SKM-1 (cell line): ENCODE results near the gene CLEC4M.
"Not testable (repeated sequence)": the region's sequence is repeated elsewhere in the genome, so short reads cannot be mapped to it uniquely, and the experiment has no call there.

ENCODE experiments used
- DNase-seq: peaks from one replicate; lab custom pipeline; 2025; ENCODE audit not compliant: unreplicated experiment; lab: John Stamatoyannopoulos, UW

CLEC4M gene

DNA sequence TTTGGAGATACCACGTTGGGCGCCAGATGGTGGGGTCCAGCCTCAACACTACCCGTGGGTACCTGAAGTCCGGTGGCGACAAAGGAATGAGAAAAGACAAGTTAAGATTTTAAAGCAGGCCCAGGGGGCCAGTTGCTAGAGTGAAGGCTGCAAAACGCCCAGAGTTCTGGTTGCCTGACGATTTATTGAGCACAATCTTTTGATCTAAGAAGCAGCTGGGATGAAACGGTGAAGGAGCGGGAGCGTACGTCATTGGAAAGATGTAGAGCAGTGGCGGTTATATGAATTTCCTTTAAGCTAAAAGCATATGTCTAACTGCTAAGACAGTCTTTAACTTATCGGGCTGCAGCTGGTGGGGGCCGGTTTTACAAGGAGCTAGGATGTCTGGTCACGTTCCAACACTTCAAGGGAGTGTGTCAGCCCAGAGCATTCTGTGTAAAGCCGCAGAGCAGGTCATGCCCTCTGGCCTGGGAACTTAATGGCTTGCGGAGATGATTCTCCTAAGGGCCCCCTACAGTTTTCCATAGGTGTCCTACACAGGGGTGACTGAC is 38.1 kb downstream of the CLEC4M start:
- no peak for DNase-seq

DNA sequence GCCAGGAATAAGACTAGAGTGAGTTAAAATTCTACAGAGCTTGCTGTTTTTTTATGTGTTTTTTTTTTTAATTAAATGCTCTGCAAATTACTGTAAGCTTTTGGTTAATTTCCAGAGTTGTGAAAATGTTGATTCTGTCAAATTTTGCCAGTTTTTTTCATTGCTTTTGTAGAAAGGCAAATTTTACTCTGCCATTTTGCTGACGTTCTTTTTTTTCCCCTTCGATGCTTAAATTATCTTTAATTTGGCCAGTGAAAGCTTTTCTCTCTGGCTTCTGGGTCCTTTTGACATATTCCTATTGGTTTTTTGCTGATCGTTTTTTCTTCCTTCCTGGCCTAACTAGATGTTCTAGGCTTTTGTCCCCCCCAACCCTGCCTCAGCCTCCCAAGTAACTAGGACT is 43.2 kb downstream of the CLEC4M start:
- DNase-seq = no peak

DNA sequence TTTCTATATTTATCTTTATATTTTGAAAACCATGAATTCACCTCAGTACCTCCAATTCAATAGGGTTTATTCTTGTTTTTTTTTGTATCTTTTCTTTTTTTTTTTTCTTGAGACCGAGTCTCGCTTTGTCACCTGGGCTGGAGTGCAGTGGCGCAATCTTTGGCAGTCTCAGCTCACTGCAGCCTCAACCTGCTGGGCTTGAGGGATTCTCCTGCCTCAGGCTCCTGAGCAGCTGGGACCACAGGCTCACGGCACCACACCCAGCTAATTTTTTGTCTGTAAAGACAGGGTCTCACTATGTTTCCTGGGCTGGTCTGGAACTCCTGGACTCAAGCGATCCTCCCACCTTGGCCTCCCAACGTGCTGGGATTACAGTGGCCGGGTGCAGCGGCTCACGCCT is 43.8 kb downstream of the CLEC4M start:
- no peak for DNase-seq

DNA sequence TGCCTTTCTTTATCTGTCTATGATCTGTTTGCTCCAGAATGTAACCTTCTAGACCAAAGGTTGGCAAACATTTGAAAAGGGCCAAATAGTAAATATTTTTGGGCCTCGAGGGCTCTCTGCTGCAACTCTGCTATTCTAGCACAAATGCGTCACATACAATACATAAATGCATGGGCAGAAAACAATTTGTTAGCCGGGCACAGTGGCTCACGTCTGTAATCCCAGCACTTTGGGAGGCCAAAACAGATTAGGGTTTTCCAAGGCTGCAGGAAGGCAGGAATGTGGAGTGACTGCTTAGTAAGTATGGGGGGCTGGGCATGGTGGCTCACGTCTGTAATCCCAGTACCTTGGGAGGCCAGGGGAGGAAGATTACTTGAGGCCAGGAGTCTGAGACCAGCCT is 45.1 kb downstream of the CLEC4M start:
- DNase-seq = no peak

DNA sequence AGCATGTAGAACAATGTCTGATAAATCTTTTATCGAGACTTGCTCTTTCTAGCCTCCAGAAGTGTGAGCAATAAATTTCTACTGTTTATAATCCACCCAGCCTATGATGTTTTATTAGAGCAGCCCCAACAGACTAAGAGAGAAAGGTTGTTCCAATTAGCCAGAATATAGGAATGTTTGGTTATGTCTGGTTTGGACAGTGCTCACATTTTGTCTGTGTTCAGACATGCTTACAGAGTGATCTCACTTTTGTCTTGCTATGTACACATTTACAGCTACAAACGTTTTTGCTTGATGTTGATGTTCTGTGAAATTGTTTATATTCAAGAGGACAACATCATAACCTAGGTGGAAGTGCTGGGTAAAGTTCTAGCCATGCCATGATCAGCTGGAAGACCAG is 48.9 kb downstream of the CLEC4M start:
- no peak for DNase-seq

DNA sequence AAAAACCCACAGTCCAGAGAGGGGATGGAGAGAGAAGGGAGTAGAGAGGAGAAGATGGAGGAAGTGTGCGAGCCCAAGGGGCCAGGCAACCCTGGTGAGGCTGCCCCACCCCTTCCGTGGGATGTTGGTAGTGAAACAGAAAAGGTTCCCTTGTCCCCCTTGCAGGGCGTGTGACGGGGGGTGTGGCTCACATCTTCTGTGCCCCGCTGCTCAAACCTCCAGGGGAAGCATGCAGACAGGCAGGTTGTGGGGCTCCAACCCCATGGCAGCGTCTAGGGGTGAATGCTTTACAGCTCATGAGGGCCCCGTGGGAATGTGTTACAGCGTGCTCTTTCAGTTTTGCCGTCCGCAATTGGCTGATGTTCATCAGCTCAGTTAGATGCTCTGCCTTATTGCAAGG is 52.3 kb downstream of the CLEC4M start:
- no peak for DNase-seq

DNA sequence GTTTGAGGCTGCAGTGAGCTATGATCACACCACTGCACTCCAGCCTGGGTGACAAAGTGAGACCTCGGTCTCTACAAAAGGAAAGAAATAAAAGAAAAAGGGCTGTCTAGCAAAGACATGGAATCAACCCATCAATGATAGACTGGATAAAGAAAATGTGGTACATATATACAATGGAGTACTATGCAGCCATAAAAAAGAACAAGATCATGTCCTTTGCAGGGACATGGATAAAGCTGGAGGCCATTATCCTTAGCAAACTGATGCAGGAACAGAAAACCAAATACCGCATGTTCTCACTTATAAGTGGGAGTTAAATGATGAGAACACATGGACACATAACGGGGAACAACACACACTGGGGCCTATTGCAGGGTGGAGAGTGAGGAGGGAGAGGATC is 53.0 kb downstream of the CLEC4M start:
- DNase-seq = not testable (repeated sequence)

DNA sequence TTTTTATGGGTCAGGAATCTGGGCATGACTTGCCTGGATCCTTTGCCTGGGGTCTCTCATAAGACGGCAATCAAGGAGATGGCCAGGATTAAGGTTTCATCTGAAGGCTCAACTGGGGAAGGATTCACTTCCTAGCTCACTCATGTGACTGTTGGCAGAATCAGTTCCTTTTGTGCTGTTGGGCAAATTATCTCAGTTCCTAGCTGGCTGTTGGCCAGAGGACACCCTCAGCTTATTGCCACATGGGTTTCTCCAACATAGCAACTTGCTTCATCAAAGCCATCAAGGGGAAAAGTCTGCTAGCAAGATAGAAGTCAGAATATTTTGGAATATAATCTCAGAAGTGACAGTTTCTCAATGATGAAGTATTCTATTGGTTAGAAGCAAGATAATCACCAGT is 54.8 kb downstream of the CLEC4M start:
- peak; percentile 15 for DNase-seq

DNA sequence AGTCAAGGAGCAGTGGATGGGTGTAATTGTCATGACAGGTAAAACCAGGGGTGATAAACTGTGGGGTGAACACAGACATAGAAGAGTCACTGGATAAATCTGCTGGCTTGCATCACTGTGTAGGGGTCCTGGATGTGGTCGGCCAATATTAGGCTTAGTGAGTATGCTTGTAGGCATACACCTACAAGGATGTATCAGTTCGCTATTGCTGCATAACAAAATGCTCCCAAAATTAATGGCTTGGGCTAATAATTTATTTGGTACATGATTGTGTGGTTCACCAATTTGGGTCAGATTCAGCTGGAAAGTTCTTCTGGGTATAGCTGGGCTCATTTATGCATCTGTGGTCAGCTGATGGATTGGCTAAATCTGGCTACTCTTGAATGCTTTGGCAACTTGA is 55.8 kb downstream of the CLEC4M start:
- no peak for DNase-seq
